Ectodermal cell (in vitro differentiated cells): ENCODE data around the gene ZBTB7C.

Experiments used
- H3K27ac ChIP-seq: 2 replicates; pipeline ENCODE4 v1.7.0; 2013; ENCODE audit warnings: mild to moderate bottlenecking, low read depth, low read length; ENCODE audit not compliant: insufficient read depth, poor library complexity, severe bottlenecking
- H3K27me3 ChIP-seq: 2 replicates; pipeline ENCODE4 v1.7.0; 2013; ENCODE audit warnings: mild to moderate bottlenecking, low read length; ENCODE audit not compliant: insufficient read depth, control insufficient read depth, poor library complexity, severe bottlenecking
- H3K36me3 ChIP-seq: one replicate; pipeline ENCODE4 v1.7.0; 2013; ENCODE audit warnings: low read length; ENCODE audit not compliant: control insufficient read depth, insufficient read depth
- H3K4me1 ChIP-seq: one replicate; pipeline ENCODE4 v1.7.0; 2013; ENCODE audit warnings: low read length; ENCODE audit not compliant: control insufficient read depth, insufficient read depth
- H3K4me3 ChIP-seq: 2 replicates; pipeline ENCODE4 v1.7.0; 2013; ENCODE audit warnings: low read depth, low read length, control low read depth; ENCODE audit not compliant: insufficient read depth
- H3K9me3 ChIP-seq: 2 replicates; pipeline ENCODE4 v1.7.0; 2013; ENCODE audit warnings: mild to moderate bottlenecking, low read length, moderate library complexity; ENCODE audit not compliant: control insufficient read depth
- WGBS, 2 experiments: methylation state at CpG; one replicate each; pipeline ENCODE4 v1.1.7; 2013; ENCODE audit warnings: missing lambda C conversion rate in 2 of 2; 5-methylcytosine and 5-hydroxymethylcytosine counted together

ZBTB7C gene

GRCh38 chr18:47999801-48000248 lies 409.4 kb downstream of the ZBTB7C start:
- Histone ChIP-seq H3K27ac (no peak overlapping the region), H3K4me1 (peaks cover 16% of the 10 kb centered on the region)
- 95 to 96% methylated on average over 4 of the region's 4 CpGs for WGBS, 2 experiments

GRCh38 chr18:47997338-47997780 lies 411.8 kb downstream of the ZBTB7C start:
- Histone ChIP-seq H3K9me3 (no peaks in the 10 kb centered on the region), H3K4me3 (no peak overlapping the region), H3K36me3 (no peaks in the 10 kb centered on the region), H3K4me1 (peaks cover 23% of the 10 kb centered on the region), H3K27ac (no peak overlapping the region), H3K27me3 (no peaks in the 10 kb centered on the region)
- 62% methylated on average over 5 of the region's 5 CpGs for WGBS, 2 experiments

More at GRCh38 chr18:47999801-48000248, 409.4 kb downstream of the ZBTB7C start:
- no peaks in the 10 kb centered on the region for H3K9me3 ChIP-seq
- no peaks in the 10 kb centered on the region for H3K36me3 ChIP-seq
- H3K27me3 ChIP-seq = no peaks in the 10 kb centered on the region
- H3K4me3 ChIP-seq = no peak overlapping the region

- Histone ChIP-seq H3K36me3 (no peaks in the 10 kb centered on the region), H3K4me1 (peaks cover 23% of the 10 kb centered on the region), H3K9me3 (no peaks in the 10 kb centered on the region), H3K27ac (peak overlapping the region; percentile 68), H3K27me3 (no peaks in the 10 kb centered on the region), H3K4me3 (no peak overlapping the region)
- WGBS, 2 experiments = 0 to 1% methylated on average over 3 of the region's 3 CpGs
Measured at GRCh38 chr18:47996091-47996541, 413.1 kb downstream of the ZBTB7C start.

- H3K27ac ChIP-seq = peak overlapping the region; percentile 68
- H3K9me3 ChIP-seq = no peaks in the 10 kb centered on the region
- no peaks in the 10 kb centered on the region for H3K36me3 ChIP-seq
- peaks cover 23% of the 10 kb centered on the region for H3K4me1 ChIP-seq
- WGBS, 2 experiments = 54 to 68% methylated on average over 3 of the region's 3 CpGs
- H3K27me3 ChIP-seq = no peaks in the 10 kb centered on the region
- H3K4me3 ChIP-seq = no peak overlapping the region
Measured at GRCh38 chr18:47995654-47996053, 413.5 kb downstream of the ZBTB7C start.

- Histone ChIP-seq H3K27me3 (no peaks in the 10 kb centered on the region), H3K4me3 (no peak overlapping the region), H3K4me1 (peaks cover 23% of the 10 kb centered on the region), H3K27ac (no peak overlapping the region), H3K9me3 (no peaks in the 10 kb centered on the region), H3K36me3 (no peaks in the 10 kb centered on the region)
- 85 to 88% methylated on average over 1 of the region's 1 CpG for WGBS, 2 experiments
Measured at GRCh38 chr18:47993409-47993808, 415.8 kb downstream of the ZBTB7C start.

- Histone ChIP-seq H3K4me1 (peaks cover 23% of the 10 kb centered on the region), H3K27ac (no peak overlapping the region), H3K4me3 (no peak overlapping the region), H3K9me3 (no peaks in the 10 kb centered on the region), H3K27me3 (no peaks in the 10 kb centered on the region), H3K36me3 (no peaks in the 10 kb centered on the region)
- 92 to 93% methylated on average over 6 of the region's 6 CpGs for WGBS, 2 experiments
Measured at GRCh38 chr18:47992976-47993375, 416.2 kb downstream of the ZBTB7C start.

- Histone ChIP-seq H3K36me3 (no peaks in the 10 kb centered on the region), H3K27me3 (no peaks in the 10 kb centered on the region), H3K27ac (no peak overlapping the region), H3K4me1 (peaks cover 23% of the 10 kb centered on the region), H3K9me3 (no peaks in the 10 kb centered on the region), H3K4me3 (no peak overlapping the region)
- WGBS, 2 experiments = 95 to 96% methylated on average over 4 of the region's 4 CpGs
Measured at GRCh38 chr18:47992266-47992665, 416.9 kb downstream of the ZBTB7C start.

- Histone ChIP-seq H3K4me1 (peaks cover 14% of the 10 kb centered on the region), H3K27ac (no peak overlapping the region), H3K27me3 (no peaks in the 10 kb centered on the region), H3K9me3 (no peaks in the 10 kb centered on the region), H3K36me3 (no peaks in the 10 kb centered on the region), H3K4me3 (no peak overlapping the region)
- WGBS, 2 experiments = 86 to 88% methylated on average over 5 of the region's 5 CpGs
Measured at GRCh38 chr18:47990981-47991380, 418.2 kb downstream of the ZBTB7C start.

- no peaks in the 10 kb centered on the region for H3K27me3 ChIP-seq
- H3K4me3 ChIP-seq = no peak overlapping the region
- WGBS, 2 experiments = 92 to 96% methylated on average over 2 to 3 of the region's 3 CpGs
- H3K4me1 ChIP-seq = no peaks in the 10 kb centered on the region
- no peak overlapping the region for H3K27ac ChIP-seq
- no peaks in the 10 kb centered on the region for H3K36me3 ChIP-seq
- no peaks in the 10 kb centered on the region for H3K9me3 ChIP-seq
Measured at GRCh38 chr18:47987388-47987699, 421.8 kb downstream of the ZBTB7C start.

- H3K4me3 ChIP-seq = no peak overlapping the region
- H3K4me1 ChIP-seq = peaks cover 3% of the 10 kb centered on the region
- no peaks in the 10 kb centered on the region for H3K9me3 ChIP-seq
- H3K27ac ChIP-seq = no peak overlapping the region
- H3K36me3 ChIP-seq = no peaks in the 10 kb centered on the region
- WGBS, 2 experiments = 93 to 94% methylated on average over 3 to 4 of the region's 5 CpGs
- H3K27me3 ChIP-seq = no peaks in the 10 kb centered on the region
Measured at GRCh38 chr18:47986620-47987387, 422.4 kb downstream of the ZBTB7C start.
